ENCODE results near the gene GOT2.
"Not testable (repeated sequence)": the region's sequence is repeated elsewhere in the genome, so short reads cannot be mapped to it uniquely, and the experiment has no call there.

GOT2 gene

DNA sequence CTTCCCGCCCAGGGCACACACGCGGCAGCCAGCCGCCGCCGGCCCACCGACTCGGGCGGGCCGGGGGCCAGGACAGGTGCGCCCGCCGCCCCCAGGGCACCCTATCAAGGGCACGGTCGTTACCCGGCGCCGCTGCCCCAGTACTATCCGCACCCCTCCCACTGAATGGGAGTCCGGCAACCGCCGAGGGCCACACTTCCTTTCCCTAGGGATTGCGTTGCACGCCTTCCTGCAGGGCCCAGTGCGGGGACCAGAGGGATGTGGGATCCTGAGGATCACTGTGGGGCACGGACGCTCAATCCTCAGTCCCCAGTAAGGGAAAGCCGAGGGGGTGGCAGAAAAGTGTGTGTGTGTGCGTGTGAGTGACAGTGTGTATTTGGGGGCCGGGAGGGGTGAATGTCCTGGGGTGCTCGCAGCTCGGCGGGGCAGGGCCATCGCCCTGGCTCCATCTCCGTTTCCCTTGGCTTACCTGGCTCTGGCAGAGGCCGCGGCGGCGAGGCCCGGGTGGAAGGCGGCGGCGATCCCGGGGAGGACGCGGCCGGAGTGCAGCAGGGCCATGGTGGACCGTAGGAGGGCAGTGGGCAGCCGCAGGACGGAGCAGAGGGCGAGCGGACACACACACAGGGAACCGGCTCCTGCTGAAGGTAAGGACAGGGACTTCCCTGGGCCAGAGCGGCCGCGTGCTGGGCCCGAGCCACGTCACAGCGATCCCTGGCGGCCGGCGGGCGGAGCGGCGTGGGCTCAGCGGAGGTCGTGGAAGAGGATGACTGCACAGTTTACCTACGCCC, at the start of gene GOT2:
Gene GOT2, minus strand, starts transcription at position 646 of the 788 bp plus-strand sequence. Its CDS starts 88 bp downstream, at position 558.
- peak; percentile 51 to 81 for DNase-seq

DNA sequence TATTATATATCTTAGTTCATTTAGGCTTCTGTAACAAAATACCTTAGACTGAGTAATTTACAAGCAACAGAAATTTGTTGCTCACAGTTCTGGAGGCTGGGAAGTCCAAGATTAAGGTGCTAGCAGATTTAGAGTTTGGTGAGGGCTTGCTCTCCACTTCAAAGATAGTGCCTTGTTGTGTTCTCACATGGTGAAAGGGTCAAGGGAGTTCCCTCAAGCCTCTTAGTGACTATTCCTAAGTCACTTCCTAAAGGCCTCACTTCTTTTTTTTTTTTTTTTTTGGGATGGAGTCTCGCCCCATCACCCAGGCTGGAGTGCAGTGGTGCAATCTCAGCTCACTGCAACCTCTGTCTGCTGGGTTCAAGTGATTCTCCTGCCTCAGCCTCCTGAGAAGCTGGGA, 45.2 kb upstream of the GOT2 start:
- DNase-seq: not testable (repeated sequence)

DNA sequence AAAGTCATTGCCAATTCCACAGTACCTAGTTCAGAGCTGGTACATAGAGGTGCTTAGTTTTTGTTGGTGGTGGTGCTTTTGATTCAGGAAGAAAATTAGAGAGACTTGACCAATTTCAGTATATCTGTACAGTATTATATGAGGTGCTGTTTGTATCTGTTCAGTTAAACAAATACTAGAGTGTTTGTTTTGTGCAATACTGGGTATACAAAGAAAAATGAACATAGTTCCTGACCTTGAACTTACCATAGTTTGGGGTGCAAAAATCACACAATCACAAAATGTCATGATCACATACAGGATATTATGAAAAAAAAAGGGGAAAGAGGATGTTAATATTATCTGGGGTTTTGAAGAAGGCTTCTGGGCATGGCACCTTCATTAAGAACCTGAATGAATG, 39.8 kb upstream of the GOT2 start:
- DNase-seq: no peak

DNA sequence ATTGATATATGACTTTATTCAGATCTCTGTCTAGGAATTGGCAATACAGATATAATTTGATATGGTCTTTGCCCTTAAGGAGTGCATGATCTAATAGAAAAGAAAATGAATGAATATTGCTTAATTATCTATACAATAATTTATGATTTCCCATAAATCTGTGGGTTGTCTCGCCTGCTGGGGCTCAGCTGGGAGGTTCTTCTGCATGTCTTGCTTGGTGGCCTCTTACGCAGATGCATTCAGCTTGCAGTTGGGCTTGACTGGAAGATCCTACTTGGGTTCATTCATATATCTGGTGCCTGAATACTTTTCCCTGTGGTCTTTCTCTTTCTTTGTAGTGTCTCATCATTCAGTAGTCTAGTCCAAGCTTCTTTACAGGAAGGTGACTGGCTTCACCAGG, 34.0 kb upstream of the GOT2 start:
- DNase-seq: no peak

DNA sequence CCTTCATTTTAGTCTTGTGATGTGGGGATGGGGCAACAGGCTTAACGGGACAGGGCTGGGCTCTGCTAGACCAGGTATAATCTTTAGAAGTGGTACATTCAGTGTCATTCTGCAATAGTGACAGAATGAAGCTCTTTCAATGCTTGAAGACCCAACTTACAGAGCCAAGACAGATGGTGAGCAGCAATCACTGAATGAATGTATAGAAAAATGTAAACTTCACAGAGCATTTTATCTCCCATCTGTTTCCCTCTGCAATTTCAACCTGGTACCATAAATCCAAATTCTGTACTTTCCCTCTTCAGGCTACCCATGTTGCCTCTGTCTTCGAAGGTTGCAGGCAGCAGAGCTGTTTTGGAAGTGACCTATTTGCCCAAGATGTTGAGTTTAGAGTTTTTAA, 33.5 kb upstream of the GOT2 start:
- no peak for DNase-seq

DNA sequence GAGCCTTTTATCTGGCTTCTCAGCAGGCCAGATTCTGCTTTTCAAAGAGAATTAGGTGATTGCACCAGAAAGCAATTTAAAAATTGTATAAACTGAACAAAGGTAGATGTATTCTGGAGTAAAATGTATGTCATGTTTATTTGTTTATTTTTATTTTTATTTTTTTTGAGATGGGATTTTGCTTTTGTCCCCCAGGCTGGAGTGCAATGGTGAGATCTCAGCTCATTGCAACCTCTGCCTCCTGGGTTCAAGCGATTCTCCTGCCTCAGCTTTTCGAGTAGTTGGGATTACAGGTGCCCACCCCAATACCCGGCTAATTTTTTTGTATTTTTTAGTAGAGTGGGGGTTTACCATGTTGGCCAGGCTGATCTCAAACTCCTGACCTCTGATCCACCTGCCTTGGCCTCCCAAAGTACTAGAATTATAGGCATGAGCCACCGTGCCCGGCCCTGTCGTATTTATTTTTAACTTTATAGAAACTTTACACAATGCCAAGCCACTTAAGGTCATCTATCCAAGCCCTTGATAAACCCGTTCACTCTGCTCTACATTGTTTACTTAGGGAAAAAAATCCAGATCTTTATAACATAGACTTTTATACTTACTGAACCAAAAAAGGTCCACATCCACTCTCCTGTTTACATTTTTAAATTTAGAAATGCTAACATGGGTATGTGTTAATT, 22.7 kb upstream of the GOT2 start:
- DNase-seq: no peak

DNA sequence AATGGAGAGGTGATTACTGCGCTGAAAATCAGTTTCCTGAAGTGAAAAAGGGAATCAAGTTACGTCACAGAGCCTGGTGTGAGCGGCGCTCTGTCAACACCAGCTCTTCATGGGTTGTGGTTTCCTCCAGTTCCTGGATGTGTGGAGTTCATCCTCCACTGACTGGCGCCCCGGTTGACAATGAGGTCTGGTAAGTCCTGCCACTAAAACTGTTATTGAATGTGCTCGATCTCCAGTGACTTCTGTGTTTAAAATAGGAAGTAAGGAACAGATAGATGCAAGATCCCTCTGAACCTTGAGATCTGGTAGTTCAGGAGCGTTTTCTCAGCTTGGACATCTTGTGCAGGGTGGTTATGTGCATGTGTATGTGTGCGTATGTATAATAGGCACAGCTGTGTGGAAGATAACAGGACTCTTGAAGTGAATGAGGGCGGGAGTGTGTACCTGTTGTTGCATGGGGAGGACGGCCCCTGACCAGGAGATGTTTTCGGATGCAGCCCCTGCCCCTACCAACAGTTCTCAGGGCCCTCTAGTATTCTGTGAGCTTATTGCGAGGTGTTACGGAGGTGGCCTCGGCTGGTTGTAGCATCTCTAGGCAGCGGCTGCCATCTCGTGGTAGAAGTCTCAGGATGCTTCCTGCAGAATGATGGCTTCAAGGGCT, 22.0 kb upstream of the GOT2 start:
- DNase-seq: peak; percentile 58 to 77

DNA sequence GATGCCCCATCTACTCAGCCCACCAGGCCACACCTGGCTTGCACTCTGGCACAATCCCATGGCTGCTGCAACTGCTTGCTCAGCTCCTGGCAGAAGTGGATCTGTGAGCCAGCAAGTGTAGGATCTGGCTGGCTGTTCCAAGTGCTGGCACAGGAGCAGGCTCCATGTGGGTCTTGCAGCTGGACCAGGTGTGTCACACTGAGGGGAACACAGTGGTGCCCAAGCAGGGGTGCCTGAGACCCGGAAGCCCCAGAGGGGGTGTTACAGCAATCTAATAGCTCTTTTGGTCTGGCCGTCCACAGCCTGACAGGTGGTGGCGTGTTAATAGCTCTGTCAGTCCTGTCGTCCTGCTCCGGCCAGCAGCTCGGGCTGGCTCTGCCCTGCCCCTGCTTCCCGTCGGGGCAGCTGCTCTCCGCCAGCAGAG, 19.6 kb upstream of the GOT2 start:
- no peak for DNase-seq

DNA sequence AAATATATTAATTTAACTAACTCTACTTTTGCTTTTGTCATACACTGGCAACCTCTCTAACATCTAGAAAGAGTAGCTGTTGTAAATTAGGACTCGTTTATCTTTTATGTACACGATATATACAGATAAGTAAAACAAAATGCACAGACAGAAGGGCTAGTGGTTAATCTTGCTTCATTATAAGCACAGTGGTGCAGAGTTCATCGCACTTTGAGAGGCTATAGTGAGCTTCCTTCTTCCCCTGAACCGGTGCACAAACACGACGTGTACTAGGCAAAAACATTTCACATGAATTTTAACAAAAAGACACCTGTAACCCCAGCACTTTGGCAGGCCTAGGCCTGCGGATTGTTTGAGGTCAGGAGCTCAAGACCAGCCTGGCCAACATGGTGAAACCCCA, 10.4 kb upstream of the GOT2 start:
- DNase-seq: no peak

DNA sequence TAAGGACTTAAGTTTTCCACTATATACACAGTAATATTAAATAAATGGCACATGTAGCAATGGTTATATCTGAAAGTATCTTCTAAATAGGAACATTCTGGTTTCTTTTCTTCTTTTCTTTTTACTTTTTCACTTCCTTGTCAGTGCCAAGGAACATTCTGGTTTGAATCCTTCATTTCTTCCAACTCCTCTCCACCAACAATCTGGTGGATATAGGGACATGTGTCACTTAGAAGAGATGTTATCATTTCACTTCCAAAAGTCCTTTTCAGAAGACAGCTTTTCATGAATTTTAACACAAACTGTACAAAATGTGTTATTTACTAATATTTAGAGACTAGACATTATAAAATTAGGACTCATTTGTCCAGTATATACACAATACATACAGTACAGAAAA, 7.9 kb upstream of the GOT2 start:
- no peak for DNase-seq

DNA sequence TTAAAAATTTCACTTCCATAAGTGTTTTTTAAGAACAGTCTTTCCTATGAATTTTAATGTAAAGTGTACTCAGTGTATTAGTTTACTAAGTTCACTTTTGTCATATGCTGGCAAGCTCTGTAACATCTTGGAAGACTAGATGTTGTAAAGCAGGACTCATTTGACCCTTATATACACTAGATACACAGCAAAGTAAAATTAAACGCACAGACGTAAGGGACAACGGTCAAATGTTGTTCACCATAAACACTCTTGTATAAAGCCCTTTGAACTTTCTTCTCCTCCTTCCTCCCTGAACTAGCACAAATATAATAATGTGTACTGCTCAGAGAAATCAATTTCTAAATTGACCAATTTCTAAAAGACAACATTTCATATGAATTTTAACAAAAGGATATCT, 7.0 kb upstream of the GOT2 start:
- DNase-seq: no peak

DNA sequence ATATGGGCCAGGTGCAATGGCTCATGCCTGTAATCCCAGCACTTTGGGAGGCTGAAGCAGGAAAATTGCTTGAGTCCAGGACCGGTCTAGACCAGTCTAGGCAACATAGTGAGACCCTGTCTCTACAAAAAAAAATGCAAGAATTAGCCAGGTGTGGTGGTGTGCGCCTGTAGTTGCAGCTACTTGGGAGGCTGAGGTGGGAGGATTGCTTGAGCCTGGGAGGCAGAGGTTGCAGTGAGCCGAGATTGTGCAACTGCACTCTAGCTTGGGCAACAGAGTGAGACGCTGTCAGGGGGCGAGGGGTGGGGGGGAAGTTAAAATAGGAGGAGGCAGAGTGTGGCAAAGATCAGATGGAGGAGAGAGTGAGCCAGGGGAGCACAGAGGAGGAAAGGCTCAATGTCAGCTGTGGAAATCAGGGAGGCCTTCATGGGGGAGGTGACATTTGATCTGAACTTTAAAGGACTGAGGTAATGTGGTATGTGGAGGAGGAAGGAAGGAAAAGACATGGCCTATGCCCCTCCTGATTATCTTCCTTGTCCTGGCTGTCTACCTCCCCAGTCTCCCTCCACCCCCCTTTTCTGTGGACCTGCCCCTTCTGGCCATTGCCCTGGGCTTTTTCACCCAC, 4.7 kb upstream of the GOT2 start:
- DNase-seq: no peak

DNA sequence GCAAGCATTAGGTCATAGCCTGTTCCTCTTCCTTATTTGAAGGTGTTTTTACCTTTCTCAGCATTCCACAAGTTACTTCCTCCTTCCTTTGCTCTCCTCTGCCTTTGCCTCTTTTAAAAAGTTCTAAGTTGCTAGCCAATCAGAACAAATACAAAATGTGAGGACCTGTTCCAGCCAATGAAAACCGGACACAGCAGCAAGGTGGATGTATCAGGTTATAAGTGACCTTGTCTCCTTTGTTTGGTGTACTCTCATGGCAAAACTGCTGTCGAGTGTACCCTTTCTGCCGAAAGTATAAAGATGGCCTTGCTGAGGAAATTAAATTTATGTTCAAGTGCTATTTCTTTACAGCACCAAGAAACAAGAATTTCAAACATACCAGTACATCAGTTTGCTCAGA, 2.2 kb upstream of the GOT2 start:
- not testable (repeated sequence) for DNase-seq

DNA sequence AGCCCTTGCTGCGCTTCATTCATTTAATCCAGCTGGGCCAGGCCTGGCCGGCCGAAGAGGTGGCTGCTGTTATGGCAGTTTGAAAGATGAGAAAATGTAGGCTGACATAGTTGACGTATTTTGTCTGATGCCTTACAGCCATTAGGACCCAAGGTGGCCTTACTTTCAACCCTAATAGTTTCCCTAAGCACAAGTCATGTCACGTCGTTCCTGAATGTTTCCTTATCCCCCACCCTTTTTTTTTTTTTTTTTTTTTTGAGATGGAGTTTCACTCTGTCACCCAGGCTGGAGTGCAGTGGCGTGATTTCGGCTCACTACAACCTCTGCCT, 307 bp upstream of the GOT2 start:
- no peak for DNase-seq

DNA sequence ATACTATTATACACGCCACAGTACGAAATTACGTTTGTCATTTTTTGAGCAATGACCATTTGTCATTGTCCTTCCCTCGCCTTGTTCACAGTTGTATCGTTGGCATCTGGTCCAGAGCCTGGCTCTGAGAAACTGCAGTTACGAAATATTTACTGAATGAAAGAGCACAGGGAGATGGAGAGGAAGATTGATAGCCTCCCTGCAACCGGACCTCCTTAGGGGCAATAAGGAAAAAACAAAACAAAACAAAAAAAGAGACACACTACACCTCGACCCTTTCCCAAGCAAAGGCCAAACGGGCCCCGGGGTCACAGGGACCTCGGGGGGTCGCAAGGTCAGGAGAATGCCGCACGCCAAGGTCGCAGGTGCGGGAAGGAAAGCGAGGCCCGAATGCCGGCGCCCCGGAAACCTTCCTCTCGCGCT, 857 bp downstream of the GOT2 start:
- DNase-seq: no peak

DNA sequence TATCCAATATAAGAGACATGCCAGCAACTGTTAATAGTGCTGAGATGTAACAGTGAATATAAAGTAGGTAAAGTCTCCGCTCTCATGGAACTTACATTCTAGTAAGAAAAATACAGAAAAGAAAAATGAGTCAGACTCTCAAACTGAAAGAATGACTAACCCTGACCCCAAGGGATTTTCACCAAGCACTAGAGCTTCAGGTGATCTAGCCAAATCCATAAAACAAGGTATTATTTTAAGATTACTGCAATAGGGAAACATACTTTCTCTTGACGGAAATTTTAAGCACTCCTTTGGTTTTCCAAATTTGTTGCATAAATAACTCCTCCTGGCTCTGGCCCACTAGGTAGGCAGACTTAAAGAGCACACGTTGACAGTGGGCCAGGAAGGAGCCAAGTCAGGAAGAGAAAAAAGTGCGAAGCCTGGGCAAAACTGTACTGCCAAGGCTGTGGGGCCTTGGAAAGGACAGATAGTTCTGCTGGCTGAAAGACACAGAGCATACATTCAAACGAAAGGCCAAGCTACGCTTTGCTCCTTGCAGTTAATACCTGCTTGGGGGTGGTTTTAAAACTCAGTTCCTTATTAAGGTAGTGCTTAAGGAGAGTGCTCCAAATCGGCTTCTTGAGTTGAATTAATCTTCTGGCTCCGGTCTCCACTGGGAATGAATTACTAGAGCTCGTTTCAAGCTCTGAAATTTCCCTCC, 1.4 kb downstream of the GOT2 start:
- DNase-seq: peak in 1 of 2 experiments; percentile 7

DNA sequence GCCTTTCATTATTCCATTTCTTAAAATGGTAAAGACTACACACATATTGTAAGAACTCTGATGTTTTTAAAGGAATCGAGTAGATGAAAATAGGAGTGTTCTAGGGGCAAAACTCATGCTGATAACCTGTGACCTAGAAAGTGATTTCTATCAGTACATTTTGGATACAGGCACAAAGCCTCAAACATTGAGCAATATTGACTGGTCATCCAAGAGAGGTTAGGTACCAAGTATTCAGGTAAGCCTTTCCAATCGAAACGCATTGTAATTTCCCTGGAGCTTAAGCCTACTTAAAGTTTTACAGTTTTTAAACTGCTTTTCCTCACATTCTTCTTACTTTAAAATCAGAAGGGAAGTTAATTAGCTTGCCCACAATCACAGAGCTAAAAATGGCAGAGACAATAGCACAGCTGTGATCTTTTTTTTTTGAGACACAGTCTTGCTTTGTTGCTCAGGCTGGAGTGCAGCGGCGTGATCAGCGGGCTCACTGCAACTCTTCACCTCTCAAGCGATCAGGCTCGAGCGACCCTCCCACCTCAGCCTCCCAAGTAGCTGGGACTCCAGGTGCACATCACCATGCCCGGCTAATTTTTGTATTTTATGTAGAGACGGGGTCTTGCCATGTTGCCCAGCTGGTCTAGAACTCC, 3.3 kb downstream of the GOT2 start:
- DNase-seq: no peak

DNA sequence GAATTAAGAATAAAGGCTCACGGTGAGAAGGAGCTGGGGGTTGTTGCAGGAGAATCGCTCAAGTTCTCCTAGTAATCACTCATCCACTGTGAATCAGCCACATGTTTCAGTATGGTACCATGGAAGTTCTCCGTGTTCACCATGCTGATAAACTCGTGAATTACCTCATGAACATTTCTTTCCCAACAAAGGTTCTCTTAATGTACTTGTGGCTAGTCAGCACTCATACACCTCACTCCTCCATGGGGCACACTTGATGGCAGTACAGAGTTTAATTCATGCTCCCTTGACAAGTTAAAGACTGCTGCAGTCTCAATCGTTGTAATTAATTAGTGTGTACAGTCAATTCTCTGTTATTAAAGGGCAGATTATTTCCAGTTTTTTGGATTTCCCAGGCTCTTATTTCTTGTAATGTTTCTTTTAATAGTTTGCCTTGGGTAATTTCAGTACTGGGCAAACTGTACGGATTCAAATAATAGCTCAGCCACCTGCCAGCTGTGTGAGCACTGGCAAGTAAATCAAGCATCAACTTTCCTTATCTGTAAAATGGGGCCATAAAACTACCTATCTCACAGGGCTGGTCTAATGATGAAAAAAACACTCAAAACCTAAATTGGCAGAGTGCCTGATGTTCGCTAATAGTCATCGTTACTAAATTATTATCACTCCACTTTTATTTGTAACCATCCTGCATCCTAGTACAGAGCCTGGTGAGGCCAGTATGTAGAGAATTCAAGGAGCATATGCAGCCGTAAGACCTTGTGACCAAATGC, 6.1 kb downstream of the GOT2 start:
- DNase-seq: no peak

DNA sequence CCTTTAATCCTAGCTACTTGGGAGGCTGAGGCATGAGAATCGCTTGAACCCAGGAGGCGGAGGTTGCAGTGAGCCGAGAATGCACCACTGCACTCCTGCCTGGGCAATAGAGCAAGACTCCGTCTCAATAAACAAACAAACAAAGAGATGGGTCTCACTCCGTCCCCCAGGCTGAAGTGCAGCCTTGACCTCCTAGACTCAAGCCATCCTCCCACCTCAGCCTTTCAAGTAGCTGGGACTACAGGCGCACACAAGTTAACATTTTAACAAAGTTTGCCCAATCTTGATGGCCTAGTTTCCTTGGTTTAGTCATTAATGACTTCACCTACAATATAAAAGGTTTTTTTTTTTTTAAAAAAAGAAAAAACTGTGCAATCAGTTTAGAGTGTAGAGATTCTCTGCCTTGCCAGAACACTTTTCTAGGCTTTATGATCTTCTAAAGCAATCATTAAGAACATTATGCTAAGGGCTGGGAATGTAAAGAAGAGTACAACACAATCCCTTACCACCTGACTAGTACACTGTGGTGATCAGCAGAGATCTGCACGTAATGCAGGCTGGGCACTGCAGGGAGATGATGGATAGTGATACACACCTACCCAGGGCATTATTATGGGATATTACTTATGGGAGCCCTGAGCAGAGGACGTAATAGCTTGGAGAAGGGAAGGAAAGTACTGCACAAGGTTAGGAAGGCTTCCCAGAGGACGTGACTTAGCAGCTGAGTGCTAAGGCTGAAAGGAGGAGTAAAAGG, 6.9 kb downstream of the GOT2 start:
- DNase-seq: no peak

DNA sequence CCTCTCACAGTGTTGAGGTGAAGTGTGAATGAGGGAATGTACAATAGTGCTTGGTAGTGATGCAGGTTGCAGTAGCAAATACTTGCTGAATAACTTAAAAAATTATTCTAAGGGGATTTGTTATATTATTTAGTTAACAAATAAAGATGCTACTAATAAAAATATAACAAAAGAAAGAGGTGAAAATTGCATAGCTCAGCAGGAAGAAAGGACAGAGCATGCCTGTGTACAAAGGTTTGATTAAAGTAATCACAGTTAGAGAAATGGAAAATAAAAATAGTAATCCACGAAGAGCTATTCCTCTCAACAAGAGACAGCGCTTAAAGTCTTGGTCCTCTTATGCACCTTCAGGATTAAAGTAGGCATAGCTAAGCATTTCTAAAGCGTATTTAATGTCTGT, 11.0 kb downstream of the GOT2 start:
- DNase-seq: no peak

DNA sequence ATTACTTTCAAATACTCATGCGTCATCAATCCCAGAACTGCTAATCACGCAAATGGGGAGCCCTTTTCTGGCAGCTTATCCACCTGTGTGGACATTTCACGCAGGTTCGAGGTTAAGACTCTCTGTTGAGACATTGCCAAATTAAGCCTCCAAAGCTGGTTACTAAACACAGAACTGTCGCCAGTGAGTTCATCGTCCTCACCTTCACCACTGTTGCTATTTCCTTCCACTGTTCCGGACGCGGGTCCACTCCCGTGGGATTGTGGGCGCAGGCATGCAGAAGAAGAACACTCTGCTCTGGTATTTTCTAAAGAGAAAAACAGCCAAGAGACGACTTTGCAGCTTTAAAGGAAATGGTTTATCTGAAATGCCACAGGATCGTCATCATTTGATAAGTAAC, 16.1 kb downstream of the GOT2 start:
- DNase-seq: no peak
